ENCODE data around the gene OPTC. TPM values are rescaled to one million over a fixed set of nuclear protein-coding genes. Genes with fewer than 3 reads are reported as not detected.
"Not testable (repeated sequence)": the region's sequence is repeated elsewhere in the genome, so short reads cannot be mapped to it uniquely, and the experiment has no call there.

The OPTC gene
- polyA plus RNA-seq, 1 donor, result not detected

DNA sequence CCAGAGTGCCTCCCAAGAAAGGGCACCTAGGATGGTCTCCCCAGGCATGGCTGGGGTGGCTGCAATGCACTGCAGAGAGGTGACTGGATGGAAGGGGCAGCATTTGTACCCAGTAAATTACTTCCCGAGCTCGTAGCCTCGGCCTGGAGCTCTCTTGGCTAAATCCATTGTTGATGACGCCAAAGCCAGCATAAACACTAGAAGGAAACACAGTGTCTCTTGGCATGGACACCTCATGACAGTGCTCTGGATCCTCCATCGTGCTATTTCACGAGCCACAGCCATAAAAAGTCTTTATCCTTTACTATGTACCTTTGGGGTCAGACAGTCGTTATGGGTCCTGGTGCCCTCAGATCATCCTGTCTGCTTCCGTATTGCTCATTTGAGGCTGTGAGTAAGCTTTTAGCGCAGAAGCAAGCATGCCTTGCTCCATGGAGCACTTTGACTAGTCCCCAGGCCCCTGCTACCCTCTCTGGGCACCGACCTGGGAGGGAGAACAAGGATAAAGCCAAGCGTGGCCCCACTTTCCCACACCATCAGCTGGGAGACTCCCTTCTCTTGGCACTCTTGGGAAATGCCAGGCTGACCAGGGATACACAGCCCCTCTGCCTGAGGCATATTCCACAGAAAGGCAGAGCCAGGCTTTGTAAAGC lies 28.7 kb upstream of the OPTC start:
- no CpG with 5 or more reads among the region's 11 CpGs for WGBS (ENCODE audit: insufficient coverage, low lambda C conversion rate)
- Histone ChIP-seq H3K4me1 (ENCODE audit: control insufficient read depth, insufficient read depth, low read length) (peaks cover 25% of the 10 kb centered on the region), H3K27me3 (ENCODE audit: control insufficient read depth, insufficient read depth, low read length) (no peaks in the 10 kb centered on the region), H3K9me3 (ENCODE audit: control insufficient read depth, low read depth, low read length) (no peaks in the 10 kb centered on the region), H3K27ac (ENCODE audit: low read length) (no peak overlapping the region), H3K4me3 (ENCODE audit: low read length) (no peak overlapping the region), H3K36me3 (ENCODE audit: control insufficient read depth, insufficient read depth, low read length) (no peaks in the 10 kb centered on the region)
- DNase-seq, result no peak

DNA sequence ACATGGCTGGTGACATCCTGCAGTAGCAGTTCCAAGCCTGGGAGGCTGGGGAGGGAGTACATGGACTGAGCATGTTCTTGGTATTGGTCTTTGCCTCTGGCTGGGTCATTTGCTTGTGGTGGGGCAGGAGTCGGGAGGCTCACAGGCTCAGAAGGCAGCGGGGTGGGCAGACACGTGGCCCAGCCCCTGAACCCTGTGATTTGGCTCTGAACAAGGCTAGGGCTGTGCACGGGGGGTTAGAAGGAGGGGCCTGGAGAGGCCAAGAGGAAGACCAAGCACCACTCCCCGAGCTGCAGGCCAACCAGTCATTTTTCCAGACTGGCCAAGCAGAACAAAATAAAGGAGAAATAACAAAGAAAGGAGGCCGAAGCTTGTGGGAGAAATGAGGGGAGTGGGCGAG lies 28.0 kb upstream of the OPTC start:
- peak in 1 of 2 donors; percentile 38 for DNase-seq
- H3K4me1 ChIP-seq (ENCODE audit: control insufficient read depth, insufficient read depth, low read length), result peaks cover 25% of the 10 kb centered on the region

DNA sequence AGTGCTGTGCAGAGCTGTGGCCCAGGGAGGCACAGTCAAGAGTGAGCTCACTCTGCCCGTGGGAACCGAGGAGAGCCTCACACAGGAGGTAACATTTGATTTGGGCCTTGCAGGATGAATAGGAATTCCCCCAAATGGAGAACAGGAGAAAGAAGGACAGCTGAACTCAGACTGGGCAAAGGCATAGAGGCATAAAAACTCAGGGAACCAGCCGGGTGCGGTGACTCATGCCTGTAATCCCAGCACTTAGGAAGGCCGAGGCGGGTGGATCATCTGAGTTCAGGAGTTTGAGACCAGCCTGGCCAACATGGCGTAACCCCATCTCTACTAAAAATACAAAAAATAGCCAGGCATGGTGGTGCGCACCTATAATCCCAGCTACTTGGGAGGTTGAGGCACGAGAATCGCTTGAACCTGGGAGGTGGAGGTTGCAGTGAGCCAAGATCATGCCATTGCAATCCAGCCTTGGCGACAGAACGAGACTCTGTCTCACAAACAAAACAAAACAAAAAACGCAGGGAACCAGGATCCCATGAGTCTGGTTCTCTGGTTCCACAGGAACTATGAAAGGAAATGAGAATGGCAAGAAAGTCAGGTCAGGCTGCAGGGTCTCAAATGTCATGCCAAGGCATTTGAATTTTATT lies 26.9 kb upstream of the OPTC start:
- not testable (repeated sequence) for H3K27me3 ChIP-seq (ENCODE audit: control insufficient read depth, insufficient read depth, low read length); H3K36me3 ChIP-seq (ENCODE audit: control insufficient read depth, insufficient read depth, low read length); H3K9me3 ChIP-seq (ENCODE audit: control insufficient read depth, low read depth, low read length); H3K27ac ChIP-seq (ENCODE audit: low read length); H3K4me3 ChIP-seq (ENCODE audit: low read length); DNase-seq
- 100% methylated on average over 1 of the region's 13 CpGs for WGBS (ENCODE audit: insufficient coverage, low lambda C conversion rate)
- H3K4me1 ChIP-seq (ENCODE audit: control insufficient read depth, insufficient read depth, low read length), result peaks cover 25% of the 10 kb centered on the region

More for the DNA sequence above, 28.0 kb upstream of the OPTC start:
- Histone ChIP-seq H3K9me3 (ENCODE audit: control insufficient read depth, low read depth, low read length) (no peaks in the 10 kb centered on the region), H3K27me3 (ENCODE audit: control insufficient read depth, insufficient read depth, low read length) (no peaks in the 10 kb centered on the region), H3K27ac (ENCODE audit: low read length) (peak overlapping the region; percentile 20), H3K36me3 (ENCODE audit: control insufficient read depth, insufficient read depth, low read length) (no peaks in the 10 kb centered on the region), H3K4me3 (ENCODE audit: low read length) (no peak overlapping the region)
- WGBS (ENCODE audit: insufficient coverage, low lambda C conversion rate), result no CpG with 5 or more reads among the region's 7 CpGs

DNA sequence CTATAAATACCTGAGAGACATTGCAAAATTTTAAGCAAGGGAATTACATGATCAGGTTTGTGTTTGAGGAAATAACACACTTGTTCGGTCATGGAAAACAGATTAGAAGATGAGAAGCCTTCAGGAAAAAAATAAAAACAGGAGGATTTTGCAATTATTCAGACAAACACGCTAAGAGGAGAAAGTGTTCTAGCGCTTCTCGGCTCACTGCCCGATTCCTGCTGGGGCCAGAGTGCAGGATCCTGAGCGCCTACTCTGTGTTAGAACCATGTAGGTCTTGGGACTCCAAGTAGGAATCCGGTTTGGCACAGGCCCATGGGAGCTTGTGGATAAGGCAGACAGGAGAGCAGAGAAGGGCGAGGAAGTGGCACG lies 26.4 kb upstream of the OPTC start:
- H3K27ac ChIP-seq (ENCODE audit: low read length), result no peak overlapping the region
- WGBS (ENCODE audit: insufficient coverage, low lambda C conversion rate), result 100% methylated on average over 1 of the region's 9 CpGs
- peaks cover 25% of the 10 kb centered on the region for H3K4me1 ChIP-seq (ENCODE audit: control insufficient read depth, insufficient read depth, low read length)
- no peaks in the 10 kb centered on the region for H3K9me3 ChIP-seq (ENCODE audit: control insufficient read depth, low read depth, low read length)
- H3K36me3 ChIP-seq (ENCODE audit: control insufficient read depth, insufficient read depth, low read length), result no peaks in the 10 kb centered on the region
- peaks cover 2% of the 10 kb centered on the region for H3K27me3 ChIP-seq (ENCODE audit: control insufficient read depth, insufficient read depth, low read length)
- H3K4me3 ChIP-seq (ENCODE audit: low read length), result no peak overlapping the region
- no peak for DNase-seq

DNA sequence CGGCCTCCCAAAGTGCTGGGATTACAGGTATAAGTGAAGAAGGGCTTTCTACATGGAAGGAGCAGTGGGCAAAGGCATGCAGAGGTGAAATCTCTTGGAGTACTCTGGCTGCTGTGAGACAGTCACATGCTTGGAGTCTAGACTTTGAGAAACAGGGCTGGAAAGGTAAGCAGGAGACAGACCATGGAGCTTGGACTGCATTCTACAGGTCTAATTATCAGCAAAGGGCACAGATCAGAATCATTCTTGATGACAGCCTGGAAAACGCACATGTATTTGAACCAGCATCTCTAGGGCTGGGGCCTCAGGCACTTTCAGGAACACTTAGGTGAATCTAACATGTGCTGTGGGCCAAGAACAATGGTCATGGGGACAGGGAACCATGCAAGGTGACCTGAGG lies 25.6 kb upstream of the OPTC start:
- WGBS (ENCODE audit: insufficient coverage, low lambda C conversion rate), result no CpG with 5 or more reads among the region's 2 CpGs
- peak; percentile 71 to 86 for DNase-seq
- Histone ChIP-seq H3K27me3 (ENCODE audit: control insufficient read depth, insufficient read depth, low read length) (peaks cover 2% of the 10 kb centered on the region), H3K9me3 (ENCODE audit: control insufficient read depth, low read depth, low read length) (no peaks in the 10 kb centered on the region), H3K4me3 (ENCODE audit: low read length) (no peak overlapping the region), H3K27ac (ENCODE audit: low read length) (peak overlapping the region; percentile 21), H3K4me1 (ENCODE audit: control insufficient read depth, insufficient read depth, low read length) (peaks cover 25% of the 10 kb centered on the region), H3K36me3 (ENCODE audit: control insufficient read depth, insufficient read depth, low read length) (no peaks in the 10 kb centered on the region)

DNA sequence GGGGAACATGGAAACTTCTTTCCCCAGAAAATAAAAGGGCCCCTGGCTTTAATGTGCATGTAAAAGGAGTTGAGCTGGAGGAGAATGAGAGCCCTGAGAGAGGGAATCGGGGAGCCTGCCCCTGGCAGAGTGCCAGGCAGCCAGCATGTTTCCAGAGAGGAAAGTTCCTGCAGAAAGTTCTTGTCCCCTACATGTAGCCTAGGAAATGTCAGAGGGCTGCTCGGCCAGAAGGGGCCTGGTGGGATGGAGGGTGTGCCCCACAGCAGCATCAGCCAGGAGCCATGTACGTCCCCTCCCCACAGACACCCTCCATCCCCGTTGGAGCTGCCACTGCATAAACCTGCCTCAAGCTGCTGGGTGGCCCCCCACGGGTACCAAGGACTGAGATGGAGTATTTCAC lies 23.7 kb upstream of the OPTC start:
- H3K9me3 ChIP-seq (ENCODE audit: control insufficient read depth, low read depth, low read length), result no peaks in the 10 kb centered on the region
- H3K27ac ChIP-seq (ENCODE audit: low read length), result no peak overlapping the region
- no peaks in the 10 kb centered on the region for H3K36me3 ChIP-seq (ENCODE audit: control insufficient read depth, insufficient read depth, low read length)
- DNase-seq, result no peak
- no CpG with 5 or more reads among the region's 5 CpGs for WGBS (ENCODE audit: insufficient coverage, low lambda C conversion rate)
- no peak overlapping the region for H3K4me3 ChIP-seq (ENCODE audit: low read length)
- peaks cover 2% of the 10 kb centered on the region for H3K27me3 ChIP-seq (ENCODE audit: control insufficient read depth, insufficient read depth, low read length)
- peaks cover 25% of the 10 kb centered on the region for H3K4me1 ChIP-seq (ENCODE audit: control insufficient read depth, insufficient read depth, low read length)

DNA sequence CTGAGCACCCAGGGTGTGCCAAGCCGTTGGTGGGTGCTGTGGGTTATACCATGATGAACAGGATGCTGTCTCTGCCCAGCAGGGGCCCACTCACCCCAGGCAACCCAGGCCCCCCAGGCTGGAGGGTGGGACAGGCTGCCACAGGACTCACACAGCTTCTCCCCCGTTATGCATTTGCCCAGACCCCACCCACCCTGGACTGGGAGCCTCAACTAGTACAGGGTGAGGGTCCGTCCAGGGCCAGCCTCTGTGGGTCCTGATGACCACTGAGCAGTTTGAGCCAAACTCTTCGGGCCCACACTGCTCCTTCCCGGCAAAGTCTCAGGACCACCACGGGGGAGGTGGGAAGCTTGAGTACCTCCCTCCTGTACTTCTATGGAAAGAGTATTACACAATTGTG lies 22.1 kb upstream of the OPTC start:
- no CpG with 5 or more reads among the region's 6 CpGs for WGBS (ENCODE audit: insufficient coverage, low lambda C conversion rate)
- DNase-seq, result no peak
- H3K9me3 ChIP-seq (ENCODE audit: control insufficient read depth, low read depth, low read length), result no peaks in the 10 kb centered on the region

DNA sequence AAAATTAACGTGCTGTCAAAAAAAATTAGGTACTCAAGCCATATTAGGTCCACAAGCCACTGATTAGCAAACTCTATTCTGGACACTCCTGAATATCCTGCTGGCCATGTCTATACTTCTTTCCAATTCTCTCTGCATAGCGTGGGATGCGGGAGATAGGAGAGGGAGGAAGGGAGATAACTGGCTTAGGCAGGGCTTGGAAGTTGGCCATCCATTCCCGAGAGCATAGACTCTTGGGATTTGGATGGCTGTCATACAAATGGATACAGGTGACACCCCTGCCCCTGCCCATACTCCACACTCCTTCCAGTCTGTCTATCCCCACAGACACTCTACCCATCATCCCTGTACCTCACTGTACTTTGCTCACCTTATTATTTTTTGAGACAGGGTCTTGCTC lies 20.7 kb upstream of the OPTC start:
- no peaks in the 10 kb centered on the region for H3K36me3 ChIP-seq (ENCODE audit: control insufficient read depth, insufficient read depth, low read length)
- no peak for DNase-seq
- peaks cover 2% of the 10 kb centered on the region for H3K27me3 ChIP-seq (ENCODE audit: control insufficient read depth, insufficient read depth, low read length)
- no peak overlapping the region for H3K27ac ChIP-seq (ENCODE audit: low read length)
- no peak overlapping the region for H3K4me3 ChIP-seq (ENCODE audit: low read length)
- WGBS (ENCODE audit: insufficient coverage, low lambda C conversion rate), result 75% methylated on average over 1 of the region's 4 CpGs
- peaks cover 11% of the 10 kb centered on the region for H3K4me1 ChIP-seq (ENCODE audit: control insufficient read depth, insufficient read depth, low read length)
- no peaks in the 10 kb centered on the region for H3K9me3 ChIP-seq (ENCODE audit: control insufficient read depth, low read depth, low read length)

More for the DNA sequence above, 22.1 kb upstream of the OPTC start:
- Histone ChIP-seq H3K4me1 (ENCODE audit: control insufficient read depth, insufficient read depth, low read length) (peaks cover 16% of the 10 kb centered on the region), H3K36me3 (ENCODE audit: control insufficient read depth, insufficient read depth, low read length) (no peaks in the 10 kb centered on the region), H3K27me3 (ENCODE audit: control insufficient read depth, insufficient read depth, low read length) (peaks cover 2% of the 10 kb centered on the region), H3K27ac (ENCODE audit: low read length) (no peak overlapping the region), H3K4me3 (ENCODE audit: low read length) (no peak overlapping the region)

DNA sequence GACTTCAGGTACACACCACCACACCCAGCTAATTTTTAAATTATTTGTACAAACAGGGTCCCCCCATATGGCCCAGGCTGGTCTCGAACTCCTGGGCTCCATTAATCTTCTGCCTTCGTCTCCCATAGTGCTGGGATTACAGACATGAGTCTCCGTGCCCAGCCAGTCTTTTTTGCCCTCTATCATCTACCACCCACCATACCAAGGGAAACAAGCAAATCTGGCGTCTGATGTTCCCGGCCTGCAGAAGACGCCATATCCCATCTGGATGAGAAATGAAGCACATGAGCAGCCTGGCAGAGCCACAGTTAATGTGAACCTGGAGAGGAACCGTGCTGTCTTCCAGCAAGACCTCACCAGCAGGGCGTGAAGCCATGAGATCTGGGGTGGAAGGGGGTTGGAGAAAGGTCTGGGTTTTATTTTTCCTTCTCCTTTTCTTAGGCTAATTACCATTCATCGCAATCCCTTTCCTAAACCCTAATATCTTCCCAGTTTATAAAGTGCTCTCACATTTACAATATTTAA lies 20.1 kb upstream of the OPTC start:
- DNase-seq, result no peak
- H3K36me3 ChIP-seq (ENCODE audit: control insufficient read depth, insufficient read depth, low read length), result no peaks in the 10 kb centered on the region
- H3K27ac ChIP-seq (ENCODE audit: low read length), result no peak overlapping the region
- no peaks in the 10 kb centered on the region for H3K9me3 ChIP-seq (ENCODE audit: control insufficient read depth, low read depth, low read length)
- WGBS (ENCODE audit: insufficient coverage, low lambda C conversion rate), result 100% methylated on average over 1 of the region's 9 CpGs
- peaks cover 2% of the 10 kb centered on the region for H3K27me3 ChIP-seq (ENCODE audit: control insufficient read depth, insufficient read depth, low read length)
- H3K4me1 ChIP-seq (ENCODE audit: control insufficient read depth, insufficient read depth, low read length), result peaks cover 5% of the 10 kb centered on the region
- H3K4me3 ChIP-seq (ENCODE audit: low read length), result no peak overlapping the region

DNA sequence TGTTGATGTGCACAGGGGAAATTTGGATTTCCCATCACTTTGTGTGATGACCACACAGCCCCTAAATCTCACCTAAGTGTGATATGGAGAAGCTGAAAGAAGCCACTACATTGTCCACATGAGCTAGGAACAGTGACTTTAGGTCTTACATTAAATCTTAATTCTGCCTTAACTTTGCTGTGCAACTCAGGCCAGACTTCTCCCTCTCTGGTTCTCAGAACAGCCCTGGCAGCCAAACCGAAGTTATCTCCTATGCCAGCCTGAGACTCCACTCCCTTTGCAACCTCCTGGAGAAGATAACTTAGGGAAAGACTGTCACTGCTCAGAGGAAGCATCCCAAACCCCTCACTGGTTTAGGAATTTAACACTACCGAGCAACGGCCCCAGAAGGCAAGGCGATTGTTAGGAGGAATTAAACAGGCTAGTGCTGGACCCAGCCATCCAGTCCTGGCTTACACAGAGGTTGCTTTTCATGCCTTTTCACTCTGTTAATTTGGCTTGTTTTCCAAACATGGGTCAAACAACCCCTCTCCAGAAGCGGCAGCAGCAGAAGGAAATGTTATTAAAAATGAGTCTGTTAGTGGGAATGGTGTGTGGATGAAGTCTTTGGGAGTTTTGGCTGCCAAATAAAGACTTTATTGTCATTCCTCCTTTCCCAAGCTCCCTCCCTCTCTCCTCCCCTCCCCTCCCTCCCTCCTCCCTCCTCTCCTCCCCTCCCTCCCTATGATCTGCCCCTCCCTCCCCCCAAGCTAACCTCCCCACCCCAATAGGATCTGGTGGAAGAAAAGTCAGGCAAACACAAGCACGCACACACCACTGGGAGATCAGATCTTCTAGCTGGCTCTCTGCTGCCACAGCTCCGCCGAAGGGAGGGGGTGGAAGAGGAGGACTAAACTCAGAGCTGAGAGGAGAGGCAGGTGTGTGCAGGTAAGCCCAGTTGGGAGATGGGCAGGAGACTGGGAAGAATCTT lies 18.7 kb upstream of the OPTC start, which contains the start of gene PRELP:
TSS of gene PRELP (plus strand) at position 795 of the 970 bp plus-strand sequence. CDS start 7,379 bp downstream, outside the sequence.
- no CpG with 5 or more reads among the region's 8 CpGs for WGBS (ENCODE audit: insufficient coverage, low lambda C conversion rate)
- Histone ChIP-seq H3K9me3 (ENCODE audit: control insufficient read depth, low read depth, low read length) (no peaks in the 10 kb centered on the region), H3K27me3 (ENCODE audit: control insufficient read depth, insufficient read depth, low read length) (peaks cover 2% of the 10 kb centered on the region), H3K36me3 (ENCODE audit: control insufficient read depth, insufficient read depth, low read length) (no peaks in the 10 kb centered on the region), H3K4me1 (ENCODE audit: control insufficient read depth, insufficient read depth, low read length) (no peaks in the 10 kb centered on the region), H3K27ac (ENCODE audit: low read length) (peak within 1 kb of the TSS; percentile 25), H3K4me3 (ENCODE audit: low read length) (no peak within 1 kb of the TSS)
- DNase-seq, result peak in 1 of 2 donors; percentile 44
